Upper lobe of left lung (tissue), 4 donors: ENCODE results near the gene FLYWCH2.

ENCODE experiments used
- EP300 ChIP-seq, 4 donors: sonication (generic); formaldehyde crosslinking; IDR thresholded peaks; one replicate each; pipeline ENCODE4 v1.5.1; 2017; ENCODE audit warnings: antibody characterized with exemption in 4 of 4, control low read depth in 2 of 4
- POLR2A ChIP-seq, 4 donors: fragments of 450-650 bp; IDR thresholded peaks; one replicate each; pipeline ENCODE4 v1.5.1; 2016 to 2017; ENCODE audit warnings: antibody characterized with exemption in 4 of 4, mild to moderate bottlenecking in 2 of 4
- POLR2AphosphoS5 ChIP-seq, 2 donors: sonication (generic); formaldehyde crosslinking; IDR thresholded peaks; one replicate each; pipeline ENCODE4 v1.5.1; 2017; ENCODE audit warnings: antibody characterized with exemption in 2 of 2
- TF ChIP-seq, protein P1 (sequence below), 6 experiments: fragments of 450-650 bp in 4 of 6; fragments of 200-600 bp in 2 of 6; sonication (generic) in 2 of 6; IDR thresholded peaks; one replicate each; pipeline ENCODE4 v1.5.1; 2016 to 2019; ENCODE audit warnings: antibody characterized with exemption in 6 of 6

DNA sequence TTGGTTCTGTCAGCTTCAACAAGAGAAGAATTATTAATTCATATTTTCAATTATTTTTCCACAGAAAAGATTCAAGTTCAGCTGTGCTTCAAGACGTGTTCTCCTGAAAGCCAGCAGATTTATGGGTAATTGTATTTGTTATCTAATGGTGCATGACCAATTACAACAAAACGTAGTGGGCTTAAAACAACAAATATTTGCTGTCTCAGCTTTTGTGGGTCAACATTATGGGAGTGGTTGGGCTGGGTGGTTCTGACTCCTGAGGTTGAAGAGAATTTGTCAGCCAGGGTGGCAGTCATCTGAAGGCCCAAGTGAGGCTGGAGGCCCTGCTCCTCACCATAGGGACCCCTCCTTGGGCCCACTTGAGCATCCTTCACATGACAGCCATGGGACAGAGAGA is 57.0 kb downstream of the FLYWCH2 start:
- TF ChIP-seq, protein P1, sequence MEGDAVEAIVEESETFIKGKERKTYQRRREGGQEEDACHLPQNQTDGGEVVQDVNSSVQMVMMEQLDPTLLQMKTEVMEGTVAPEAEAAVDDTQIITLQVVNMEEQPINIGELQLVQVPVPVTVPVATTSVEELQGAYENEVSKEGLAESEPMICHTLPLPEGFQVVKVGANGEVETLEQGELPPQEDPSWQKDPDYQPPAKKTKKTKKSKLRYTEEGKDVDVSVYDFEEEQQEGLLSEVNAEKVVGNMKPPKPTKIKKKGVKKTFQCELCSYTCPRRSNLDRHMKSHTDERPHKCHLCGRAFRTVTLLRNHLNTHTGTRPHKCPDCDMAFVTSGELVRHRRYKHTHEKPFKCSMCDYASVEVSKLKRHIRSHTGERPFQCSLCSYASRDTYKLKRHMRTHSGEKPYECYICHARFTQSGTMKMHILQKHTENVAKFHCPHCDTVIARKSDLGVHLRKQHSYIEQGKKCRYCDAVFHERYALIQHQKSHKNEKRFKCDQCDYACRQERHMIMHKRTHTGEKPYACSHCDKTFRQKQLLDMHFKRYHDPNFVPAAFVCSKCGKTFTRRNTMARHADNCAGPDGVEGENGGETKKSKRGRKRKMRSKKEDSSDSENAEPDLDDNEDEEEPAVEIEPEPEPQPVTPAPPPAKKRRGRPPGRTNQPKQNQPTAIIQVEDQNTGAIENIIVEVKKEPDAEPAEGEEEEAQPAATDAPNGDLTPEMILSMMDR (IDR thresholded peaks at IDR 0.05), result no peak
- TF ChIP-seq POLR2A (IDR thresholded peaks at IDR 0.05) (no peak), POLR2AphosphoS5 (IDR thresholded peaks at IDR 0.05) (no peak), EP300 (IDR thresholded peaks at IDR 0.05) (no peak)
